ENCODE results near the gene SPHK1. TPM values are rescaled to one million over a fixed set of nuclear protein-coding genes. Genes with fewer than 3 reads are reported as not detected.

The SPHK1 gene
- total and polyA plus RNA-seq, 2 donors (not counting 3 experiments of a cell fraction or from before 2014, with no cell fraction given), result 85.6 to 97.4 TPM

DNA sequence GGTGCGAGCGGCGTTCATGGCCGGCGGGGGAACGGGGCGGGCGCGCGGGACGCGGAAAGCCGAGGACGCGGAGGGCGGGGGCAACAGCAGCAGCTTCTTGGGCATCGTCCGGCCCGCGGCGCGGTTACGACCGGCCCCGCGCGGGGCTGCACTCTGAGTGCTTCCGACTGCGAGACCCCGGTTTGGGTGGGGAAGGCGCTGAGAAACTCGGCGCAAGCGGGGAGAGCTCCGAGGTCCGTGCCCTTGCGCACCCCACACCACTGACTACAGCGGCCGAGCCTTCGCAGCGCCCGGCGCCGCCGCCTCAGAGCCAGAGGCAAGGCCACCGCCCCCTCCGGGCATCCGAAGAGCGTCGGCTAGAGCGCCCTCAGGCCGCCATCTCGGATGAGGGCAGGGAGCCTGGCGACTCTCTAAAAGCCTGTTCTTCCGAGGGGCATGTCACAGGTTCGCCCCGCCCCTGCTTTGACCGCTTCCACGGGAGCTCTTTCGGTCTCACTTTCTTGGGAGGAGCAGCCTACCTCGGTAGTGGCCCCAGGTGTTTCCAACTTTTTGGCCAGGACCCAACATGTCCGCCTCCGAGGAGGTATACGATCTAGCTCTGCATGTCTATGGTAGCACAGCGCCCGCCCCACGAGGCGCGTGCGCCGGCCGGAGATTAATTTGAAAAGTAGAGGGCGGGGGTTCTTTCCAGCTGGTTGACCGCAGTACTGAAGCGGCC, 30.7 kb upstream of the SPHK1 start, which contains the start of gene PRPSAP1:
TSS of gene PRPSAP1 (minus strand) at position 318 of the 718 bp plus-strand sequence. CDS start at position 105, 213 bp downstream.
- H3K27ac ChIP-seq (ENCODE audit: insufficient read depth, low read depth, low read length), result peak within 1 kb of the TSS; percentile 98
- peak within 1 kb of the TSS; percentile 81 for H3K4me2 ChIP-seq (ENCODE audit: insufficient read depth, low read length)
- H3K36me3 ChIP-seq (ENCODE audit: control insufficient read depth in 2 of 2, extremely low read depth in 1 of 2, insufficient read depth in 2 of 2, low read length in 2 of 2), result no peaks in the 10 kb centered on the region
- peak within 1 kb of the TSS; percentile 93 for H2AFZ ChIP-seq (ENCODE audit: low read depth, low read length)
- ChIA-PET POLR2A (interaction anchor here (0.6 to 1.7 kb wide), 8 partner anchors 8 to 395 kb away, joined by 3 to 10 read pairs (median 4); partner anchors contain the start of gene SPHK1), CTCF (interaction anchor here (0.6 to 4.5 kb wide), 16 partner anchors 10 to 251 kb away, joined by 3 to 57 read pairs (median 5); partner anchors contain the start of genes EXOC7 and SPHK1)
- no TSS peak for BruUV-seq (replicated peaks)
- dilution Hi-C loops (cut with MboI; ENCODE audit: extremely low pct_ligation_motif_present, low sequenced_read_pairs), result no loop called here
- DNase-seq (ENCODE audit: low read depth, low spot score) (peak; percentile 94), FAIRE-seq (peak; percentile 85)
- TF ChIP-seq EZH2 (IDR thresholded peaks at IDR 0.05; ENCODE audit: borderline replicate concordance, low read depth, low read length, severe bottlenecking) (no peak), JUN (IDR thresholded peaks at IDR 0.05; ENCODE audit: borderline replicate concordance, insufficient read depth, insufficient read length, low read depth) (no peak), POLR2AphosphoS5 (IDR thresholded peaks at IDR 0.05; ENCODE audit: insufficient read depth, low read depth, low read length) (peak; percentile 93), FOS (IDR thresholded peaks at IDR 0.05; ENCODE audit: borderline replicate concordance, insufficient read depth, low read length) (no peak), POLR2A (IDR thresholded peaks at IDR 0.05; ENCODE audit: low read depth, low read length) (peak; percentile 96)
- TF ChIP-seq, protein P1, sequence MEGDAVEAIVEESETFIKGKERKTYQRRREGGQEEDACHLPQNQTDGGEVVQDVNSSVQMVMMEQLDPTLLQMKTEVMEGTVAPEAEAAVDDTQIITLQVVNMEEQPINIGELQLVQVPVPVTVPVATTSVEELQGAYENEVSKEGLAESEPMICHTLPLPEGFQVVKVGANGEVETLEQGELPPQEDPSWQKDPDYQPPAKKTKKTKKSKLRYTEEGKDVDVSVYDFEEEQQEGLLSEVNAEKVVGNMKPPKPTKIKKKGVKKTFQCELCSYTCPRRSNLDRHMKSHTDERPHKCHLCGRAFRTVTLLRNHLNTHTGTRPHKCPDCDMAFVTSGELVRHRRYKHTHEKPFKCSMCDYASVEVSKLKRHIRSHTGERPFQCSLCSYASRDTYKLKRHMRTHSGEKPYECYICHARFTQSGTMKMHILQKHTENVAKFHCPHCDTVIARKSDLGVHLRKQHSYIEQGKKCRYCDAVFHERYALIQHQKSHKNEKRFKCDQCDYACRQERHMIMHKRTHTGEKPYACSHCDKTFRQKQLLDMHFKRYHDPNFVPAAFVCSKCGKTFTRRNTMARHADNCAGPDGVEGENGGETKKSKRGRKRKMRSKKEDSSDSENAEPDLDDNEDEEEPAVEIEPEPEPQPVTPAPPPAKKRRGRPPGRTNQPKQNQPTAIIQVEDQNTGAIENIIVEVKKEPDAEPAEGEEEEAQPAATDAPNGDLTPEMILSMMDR (IDR thresholded peaks at IDR 0.05; ENCODE audit: extremely low read depth in 1 of 2, insufficient read depth in 1 of 2, low read depth in 1 of 2, low read length in 2 of 2), result peak in 1 of 2 donors; percentile 52
- H4K20me1 ChIP-seq (replicated peaks; ENCODE audit: control insufficient read depth, extremely low read depth, insufficient read depth, low read length), result no peaks in the 10 kb centered on the region
- intact Hi-C loops (cut with micrococcal nuclease), result loop anchor here (1.0 to 2.0 kb wide), 4 partner anchors 17 to 45 kb away; no protein-coding TSS in a partner anchor
- peaks cover 10% of the 10 kb centered on the region for H3K4me1 ChIP-seq (ENCODE audit: control insufficient read depth, extremely low read depth, insufficient read depth, low read length)
- H3K4me3 ChIP-seq (replicated peaks in 1 of 3; ENCODE audit: insufficient read depth in 1 of 3, low read depth in 1 of 3, low read length in 3 of 3), result peak within 1 kb of the TSS; percentile 50 to 94 (median 56)
- no peaks in the 10 kb centered on the region for H3K27me3 ChIP-seq (ENCODE audit: control insufficient read depth in 2 of 2, insufficient read depth in 2 of 2, low read length in 2 of 2)
- no peaks in the 10 kb centered on the region for H3K9me1 ChIP-seq (replicated peaks; ENCODE audit: control insufficient read depth, extremely low read depth, insufficient read depth, low read length)
- H3K79me2 ChIP-seq (ENCODE audit: control insufficient read depth, insufficient read depth, low read length), result peaks cover 27% of the 10 kb centered on the region
- peak within 1 kb of the TSS; percentile 97 for H3K9ac ChIP-seq (replicated peaks; ENCODE audit: extremely low read depth, insufficient read depth, low read length)
- no peaks in the 10 kb centered on the region for H3K9me3 ChIP-seq (replicated peaks; ENCODE audit: control insufficient read depth, insufficient read depth, low read length)

Measured in endothelial cell of umbilical vein (primary cell).